Posterior vena cava (tissue), 2 donors: ENCODE data around the gene PARD3. TPM values are rescaled to one million over a fixed set of nuclear protein-coding genes. Genes with fewer than 3 reads are reported as not detected.

Experiments used
- DNase-seq: peaks from one replicate; pipeline ENCODE4 v3.0.0-alpha.2; 2020; ENCODE audit warnings: low spot score
- intact Hi-C, 2 donors: fragments of 100-400 bp; cut with DNase I; formaldehyde crosslinking; loops; one replicate each; pipeline versions ENCODE4 v1.14.1 to v1.14.2; 2022 to 2023
- total RNA-seq, 2 donors: library from RNA; stranded (reverse); fragmentation: NEBNext Ultra II Directional; extraction: Animal tissue kit (Norgen Biotek cat#: 25700); gene quantifications; one replicate each; pipeline ENCODE4 v1.2.1, GENCODE V29; 2021
- donor health status: DM: yes; HTN: yes; CAD: no.
- donor health status: DM: yes; HTN: yes; CAD: no.

The PARD3 gene
- total RNA-seq, 2 donors from 2014 or later = 28.8 to 30.6 TPM

DNA sequence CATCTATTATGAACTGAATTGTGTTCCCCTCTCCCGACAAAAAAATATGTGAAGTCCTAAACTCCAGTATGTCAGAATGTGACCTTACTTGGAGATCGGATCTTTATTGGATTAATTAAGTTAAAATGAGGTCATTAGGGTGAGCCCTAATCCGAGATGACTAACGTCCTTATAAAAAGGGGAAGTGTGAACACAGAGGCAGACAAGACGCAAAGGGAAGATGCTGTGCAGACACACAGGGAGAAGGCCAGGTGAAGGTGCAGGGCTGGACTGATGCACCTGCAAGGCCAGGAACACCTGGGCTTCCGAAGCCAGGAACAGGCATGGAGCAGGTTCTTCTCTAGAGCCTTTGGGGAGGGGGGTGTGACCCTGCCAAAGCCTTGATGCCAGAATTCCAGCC is 187.8 kb downstream of the PARD3 start:
- DNase-seq = no peak
- intact Hi-C loops = no loop called here

DNA sequence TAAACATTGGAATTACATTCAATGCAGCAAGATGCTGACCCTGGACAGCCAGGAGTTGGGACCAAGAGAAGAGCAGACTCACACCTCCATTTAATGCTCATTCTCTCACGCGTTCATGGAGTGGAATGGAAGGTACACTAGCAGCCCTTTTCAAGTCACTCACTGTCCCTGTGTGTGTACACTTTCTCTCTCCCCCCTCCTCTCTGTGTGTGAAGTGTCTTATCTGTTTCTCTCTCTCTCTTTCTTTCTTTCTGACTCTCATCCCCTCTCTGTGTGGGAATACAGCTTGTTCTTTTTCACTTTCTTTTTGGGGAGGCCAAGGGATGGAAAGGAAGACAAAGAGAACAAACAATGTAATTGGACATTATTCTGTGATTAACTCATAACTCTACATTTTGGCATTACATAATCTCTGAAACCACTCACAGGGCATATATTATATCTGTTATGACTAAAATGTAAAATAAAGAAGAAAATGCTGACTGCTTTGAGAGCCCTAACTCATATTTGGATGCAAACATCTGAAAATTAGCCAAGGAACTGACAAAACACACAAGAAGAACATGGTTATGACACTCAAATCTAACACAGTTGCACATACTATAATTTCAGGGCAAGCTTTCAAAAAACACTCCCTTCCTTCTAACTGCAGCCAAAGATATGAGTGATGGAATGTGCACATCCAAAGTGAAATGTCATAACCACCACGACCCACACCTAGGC is 188.8 kb downstream of the PARD3 start:
- intact Hi-C loops = no loop called here

DNA sequence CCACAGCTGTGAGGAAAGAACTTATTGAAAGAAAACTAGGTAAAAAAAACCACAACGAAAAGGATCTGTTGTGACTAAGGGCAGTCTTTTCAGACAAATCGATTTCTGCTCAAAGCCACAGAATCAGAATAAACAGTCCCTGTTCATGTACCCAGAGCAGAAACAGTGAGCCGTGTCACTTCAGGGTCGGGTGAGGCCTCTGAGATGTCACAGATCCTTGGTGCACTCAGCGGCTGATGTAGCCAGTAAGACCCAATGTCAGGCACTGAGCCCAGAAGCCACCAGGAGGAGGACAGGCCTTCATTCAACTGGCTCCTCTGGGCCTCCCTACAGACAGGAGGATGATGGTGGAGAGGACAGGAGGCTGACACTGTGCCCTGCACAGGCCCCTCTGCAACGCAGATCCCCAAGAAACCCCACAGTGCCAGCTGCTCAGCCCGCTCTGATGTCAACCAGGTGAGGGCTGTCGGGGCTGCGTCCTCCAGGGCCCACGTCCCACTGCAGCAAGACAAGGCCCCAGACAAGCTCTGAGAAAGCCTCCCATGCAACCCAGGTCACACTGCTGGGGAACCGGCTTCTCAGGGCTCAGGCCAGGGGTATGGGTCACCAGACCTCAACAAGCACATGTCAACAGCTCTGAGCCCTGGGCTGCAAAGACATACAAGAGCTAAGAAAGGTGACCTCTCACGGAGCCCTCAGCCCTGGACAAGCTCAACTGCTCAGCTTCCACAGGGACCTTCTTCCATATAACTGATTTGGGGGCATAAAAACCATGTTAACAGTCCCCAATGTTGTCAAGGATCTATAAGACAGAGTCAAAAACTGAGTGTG is 190.6 kb downstream of the PARD3 start:
- intact Hi-C loops = no loop called here
- DNase-seq = no peak

More for the DNA sequence above, 188.8 kb downstream of the PARD3 start:
- no peak for DNase-seq

DNA sequence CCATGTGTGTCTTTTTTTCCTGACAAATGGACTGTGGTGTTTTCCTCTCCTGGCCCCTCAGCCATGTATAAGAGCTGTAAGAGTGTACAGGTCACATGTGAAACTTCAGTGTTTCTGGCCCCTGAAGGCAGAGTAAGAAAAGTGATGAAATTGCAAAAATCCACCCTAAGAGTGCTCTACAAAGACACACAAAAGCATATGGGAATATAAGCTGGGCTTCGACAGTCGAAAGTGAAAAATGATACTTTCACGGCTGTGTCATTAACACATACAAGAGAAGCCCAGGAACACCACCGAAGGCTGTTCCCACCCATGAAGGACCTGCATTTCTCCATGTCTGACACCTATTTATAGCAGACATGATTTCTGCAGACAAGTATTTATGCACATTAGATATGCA is 192.2 kb downstream of the PARD3 start:
- DNase-seq = no peak
- intact Hi-C loops = no loop called here

DNA sequence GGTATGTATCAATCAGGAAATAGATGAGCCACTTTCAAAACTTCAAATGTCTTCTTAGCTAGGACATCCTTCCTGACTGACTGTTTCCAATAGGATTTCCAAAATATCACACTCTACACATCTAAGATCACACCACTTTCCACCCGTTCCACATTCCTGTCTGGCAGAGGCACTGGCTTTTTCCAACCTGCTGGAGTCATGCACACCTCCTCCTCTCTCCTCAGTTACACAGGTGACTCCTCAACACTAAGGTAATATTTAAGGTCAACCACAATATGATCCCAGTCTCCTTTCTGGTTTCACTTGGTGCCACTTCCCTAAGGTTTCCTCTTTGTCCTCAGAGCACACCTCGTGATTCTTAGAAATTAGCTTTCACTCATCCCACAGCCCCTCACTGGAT is 196.5 kb downstream of the PARD3 start:
- DNase-seq = no peak
- intact Hi-C loops = no loop called here

DNA sequence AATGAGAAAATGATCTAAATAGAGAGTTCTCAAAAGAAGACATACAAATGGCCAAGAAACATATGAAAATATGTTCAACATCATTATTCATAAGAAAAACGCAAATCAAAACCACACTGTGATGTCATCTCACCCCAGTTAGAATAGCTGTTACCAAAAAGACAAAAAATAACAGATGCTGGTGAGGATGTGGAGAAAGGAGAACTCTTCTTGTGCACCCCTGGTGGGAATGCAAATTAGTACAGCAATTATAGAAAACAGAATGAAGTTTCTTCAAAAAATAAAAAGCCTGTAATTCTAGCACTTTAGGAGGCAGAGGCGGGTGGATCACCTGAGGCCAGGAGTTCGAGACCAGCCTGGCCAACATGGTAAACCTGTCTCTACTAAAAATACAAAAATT is 199.3 kb downstream of the PARD3 start:
- intact Hi-C loops = no loop called here
- no peak for DNase-seq

DNA sequence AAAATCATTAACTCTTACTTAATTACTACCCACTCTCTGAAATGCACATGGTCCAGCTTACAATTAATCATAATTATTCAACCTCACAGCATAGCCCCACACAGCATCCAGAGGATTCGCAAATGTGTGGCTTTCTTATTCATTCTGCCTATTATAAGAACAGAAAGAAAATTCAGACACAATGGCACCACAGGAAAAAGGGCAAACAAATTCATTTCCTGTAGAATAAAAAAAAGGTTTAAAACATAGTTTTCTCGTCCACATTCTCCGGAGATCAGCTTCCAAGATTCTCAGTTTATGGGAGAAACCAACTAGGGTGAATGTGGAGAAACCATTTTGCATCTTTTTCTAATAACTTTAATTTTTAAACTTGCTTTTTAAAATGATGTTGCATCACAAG is 201.6 kb downstream of the PARD3 start:
- intact Hi-C loops = no loop called here
- DNase-seq = no peak

DNA sequence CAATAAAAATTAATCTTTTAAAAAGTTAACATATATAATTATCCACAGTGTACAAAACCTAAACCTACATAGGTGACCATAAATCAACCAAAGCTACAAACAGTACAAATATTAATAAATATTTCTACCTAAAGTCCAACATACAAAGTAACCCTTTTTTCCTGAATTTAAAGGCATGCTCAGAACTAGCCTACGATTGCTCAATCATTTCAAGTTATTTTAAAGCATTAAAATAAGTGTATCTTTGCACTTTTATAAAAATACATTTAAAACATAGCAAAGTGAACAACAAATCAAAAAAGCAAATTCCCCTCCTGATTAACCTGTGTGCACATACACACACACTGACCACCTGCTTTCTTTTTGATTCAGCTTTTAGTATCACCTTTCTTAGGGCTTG is 202.2 kb downstream of the PARD3 start:
- DNase-seq = no peak
- intact Hi-C loops = no loop called here

DNA sequence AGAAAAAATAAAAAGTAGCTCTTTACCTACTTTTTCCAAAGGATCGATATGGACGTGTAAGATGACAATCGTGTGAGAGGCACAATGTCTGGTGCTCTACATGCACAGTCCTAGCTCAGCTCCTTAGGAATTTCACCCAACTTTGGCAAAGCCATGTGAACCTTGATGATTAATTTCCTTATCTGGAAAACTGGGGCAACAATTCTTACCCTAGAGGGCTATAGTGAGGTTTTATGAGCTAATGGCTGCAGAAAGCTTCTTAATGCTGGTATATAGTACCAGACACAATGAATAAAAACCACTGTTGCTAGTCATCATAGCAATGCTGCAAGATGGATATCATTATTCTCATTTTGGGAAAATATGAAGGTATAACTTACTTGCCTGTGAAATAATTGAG is 202.7 kb downstream of the PARD3 start:
- intact Hi-C loops = no loop called here
- DNase-seq = no peak

DNA sequence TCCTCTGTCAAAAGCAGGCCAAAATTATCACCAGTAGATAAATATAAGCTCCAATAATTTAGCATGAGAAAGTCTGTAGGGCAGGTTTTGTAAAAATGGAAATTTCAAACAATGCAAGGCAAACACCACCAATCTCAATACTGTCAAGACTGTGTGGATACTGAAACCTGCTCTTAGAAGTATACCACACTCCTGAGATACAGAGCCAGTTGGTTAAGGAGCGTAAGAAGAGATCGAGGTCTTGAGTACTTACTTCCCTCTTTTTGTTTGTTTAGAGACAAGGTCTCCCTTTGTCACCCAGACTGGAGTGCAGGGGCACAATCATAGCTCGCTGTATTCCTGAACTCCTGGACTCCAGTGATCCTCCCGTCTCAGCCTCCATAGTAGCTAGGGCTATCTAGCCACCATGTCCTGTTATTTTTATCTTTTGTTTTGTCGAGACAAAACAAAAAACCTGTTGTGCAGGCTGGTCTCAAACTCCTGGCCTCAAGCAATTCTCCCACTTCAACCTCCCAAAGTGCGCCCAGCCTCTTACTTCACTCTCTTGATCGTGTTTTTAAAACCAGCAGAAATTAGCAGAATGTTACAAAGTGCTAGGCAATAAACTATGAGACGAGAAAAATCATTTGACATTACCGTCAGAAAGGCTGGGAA is 205.7 kb downstream of the PARD3 start:
- no peak for DNase-seq
- intact Hi-C loops = no loop called here

DNA sequence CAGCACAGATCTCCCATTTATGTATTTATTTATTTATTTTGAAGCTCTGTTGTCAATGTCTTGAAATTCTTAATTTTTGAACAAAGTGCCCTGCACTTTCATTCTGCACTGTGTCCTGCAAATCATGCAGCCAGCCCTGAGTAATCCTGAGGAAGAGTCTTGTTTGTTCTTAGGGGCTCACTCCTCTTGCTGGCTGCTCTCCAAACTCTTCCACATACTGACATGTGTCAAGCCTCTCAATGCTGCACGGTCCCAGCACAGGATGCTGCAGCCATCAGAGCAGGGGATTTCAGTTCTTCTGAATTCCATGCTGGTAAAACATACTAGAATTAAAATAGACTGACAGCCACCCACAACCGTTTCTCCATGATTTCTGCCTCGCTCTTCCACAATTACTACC is 207.2 kb downstream of the PARD3 start:
- intact Hi-C loops = no loop called here
- DNase-seq = no peak

DNA sequence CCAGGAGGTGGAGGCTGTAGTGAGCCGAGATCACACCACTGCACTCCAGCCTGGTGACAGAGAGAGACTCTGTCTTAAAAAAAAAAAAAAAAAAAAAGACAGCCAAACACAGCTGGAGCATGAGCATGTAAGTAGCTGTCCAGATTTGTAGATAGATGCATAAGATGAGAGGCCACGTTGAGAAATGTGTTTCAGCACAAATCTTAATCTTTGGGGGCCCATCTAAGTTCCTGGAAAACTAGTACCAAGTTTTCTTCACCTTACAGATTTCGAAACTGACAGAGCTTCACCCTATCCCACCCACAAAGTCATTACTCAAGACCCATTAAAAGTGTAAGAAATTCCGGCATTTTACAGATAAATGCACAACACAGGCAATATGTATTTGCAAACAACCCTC is 208.2 kb downstream of the PARD3 start:
- no peak for DNase-seq
- intact Hi-C loops = no loop called here

DNA sequence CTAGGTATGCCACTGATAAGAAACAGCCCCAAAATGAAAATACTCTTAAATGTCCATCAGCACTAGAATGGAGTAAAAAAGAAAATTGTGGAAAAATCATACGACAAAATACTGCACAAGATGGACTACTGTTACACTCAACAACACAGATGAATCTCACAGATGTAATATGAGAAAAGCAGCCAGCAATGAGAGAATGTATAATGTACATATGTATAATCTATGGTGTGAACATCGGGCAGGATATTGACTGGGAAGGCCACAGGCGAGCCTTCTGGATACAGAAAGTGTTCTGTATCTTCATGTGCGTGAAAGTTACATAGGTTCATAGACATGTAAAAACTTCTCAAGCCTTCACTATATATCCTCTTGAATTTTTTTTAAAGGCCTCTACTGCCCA is 212.6 kb downstream of the PARD3 start:
- intact Hi-C loops = no loop called here
- no peak for DNase-seq

DNA sequence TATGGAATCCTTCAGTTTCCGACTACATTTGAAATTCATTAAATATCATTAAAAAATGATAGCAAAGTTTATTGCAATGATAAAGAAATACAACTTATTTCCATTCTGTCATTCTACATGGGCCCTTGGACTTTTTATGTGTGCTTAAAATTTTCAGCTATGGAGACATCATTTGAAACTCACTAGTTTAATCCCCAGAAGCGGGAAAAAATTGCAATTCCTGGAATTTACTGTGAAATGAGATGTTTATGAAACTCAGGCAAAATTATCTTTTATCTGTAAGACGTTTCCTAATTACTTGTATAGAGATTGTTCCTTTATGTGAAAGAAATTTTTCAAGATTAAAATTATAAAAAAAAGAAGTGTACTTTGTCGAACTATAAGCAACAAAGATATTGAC is 213.4 kb downstream of the PARD3 start:
- intact Hi-C loops = no loop called here
- no peak for DNase-seq

DNA sequence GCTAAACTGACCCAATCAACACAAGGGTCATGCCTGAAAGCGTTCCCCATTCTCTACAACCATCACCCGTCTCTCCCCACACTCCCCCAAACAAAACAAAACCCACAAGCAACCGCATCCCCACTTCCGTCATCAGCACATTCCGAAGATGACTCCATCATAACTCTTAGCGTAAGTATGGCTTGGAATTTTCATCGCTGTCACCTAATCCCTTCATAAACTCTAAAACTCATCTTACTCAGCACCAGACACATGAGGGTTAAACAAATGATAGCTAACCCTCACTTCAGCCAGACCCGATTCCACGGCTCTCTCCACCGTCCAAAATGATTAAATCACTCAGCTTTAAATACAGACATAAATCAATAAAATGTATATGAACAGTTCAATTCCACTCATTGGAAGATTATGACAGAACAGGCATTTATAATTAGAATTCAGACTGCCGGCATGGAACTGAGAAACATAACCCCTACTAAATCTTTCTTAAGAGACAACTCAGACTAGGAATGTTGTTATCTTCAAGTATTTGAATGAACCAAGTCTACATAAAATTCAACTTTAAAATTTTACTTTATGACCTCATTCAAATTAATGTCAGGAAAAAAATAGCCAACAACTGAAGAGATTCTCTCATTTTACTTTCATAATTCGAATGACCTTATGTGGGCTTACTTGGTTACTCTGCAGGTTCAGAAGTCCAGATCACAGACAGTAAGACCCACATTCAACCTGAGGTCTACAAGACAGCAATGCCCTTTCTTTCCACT is 215.9 kb downstream of the PARD3 start:
- intact Hi-C loops = no loop called here
- no peak for DNase-seq

DNA sequence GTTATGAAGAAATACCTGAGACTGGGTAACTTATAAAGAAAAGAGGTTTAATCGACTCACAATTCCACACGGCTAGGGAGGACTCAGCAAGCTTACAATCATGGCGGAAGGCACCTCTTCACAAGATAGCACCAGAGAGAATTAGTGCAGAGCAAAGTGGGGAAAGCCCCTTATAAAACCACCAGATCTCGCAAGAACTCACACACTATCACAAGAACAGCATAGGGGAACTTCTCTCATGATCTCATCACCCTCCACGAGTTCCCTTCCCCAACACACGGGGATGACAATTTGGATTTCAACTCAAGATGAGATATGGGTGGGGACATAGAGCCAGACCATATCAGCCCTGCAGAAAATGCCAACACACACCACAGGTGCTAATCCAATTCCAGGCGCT is 218.7 kb downstream of the PARD3 start:
- DNase-seq = no peak
- intact Hi-C loops = no loop called here

DNA sequence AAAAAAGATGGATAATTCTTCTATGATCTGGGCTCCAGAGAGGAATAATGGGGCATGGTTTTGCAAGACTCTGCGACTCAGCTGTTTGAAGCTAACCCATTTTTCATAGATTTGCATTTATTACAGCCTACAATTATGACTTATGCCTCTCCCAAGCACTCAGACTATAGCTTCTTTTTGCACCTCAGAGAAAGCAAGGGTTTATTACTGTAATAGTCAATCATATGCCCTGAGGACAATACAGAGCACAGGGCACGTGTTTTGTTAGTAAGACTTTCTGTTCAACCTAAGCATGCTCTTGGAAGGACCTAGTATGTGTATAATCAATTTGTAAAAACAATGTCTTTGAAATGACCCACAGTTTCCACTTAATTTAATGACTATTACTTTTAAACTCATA is 221.2 kb downstream of the PARD3 start:
- intact Hi-C loops = no loop called here

DNA sequence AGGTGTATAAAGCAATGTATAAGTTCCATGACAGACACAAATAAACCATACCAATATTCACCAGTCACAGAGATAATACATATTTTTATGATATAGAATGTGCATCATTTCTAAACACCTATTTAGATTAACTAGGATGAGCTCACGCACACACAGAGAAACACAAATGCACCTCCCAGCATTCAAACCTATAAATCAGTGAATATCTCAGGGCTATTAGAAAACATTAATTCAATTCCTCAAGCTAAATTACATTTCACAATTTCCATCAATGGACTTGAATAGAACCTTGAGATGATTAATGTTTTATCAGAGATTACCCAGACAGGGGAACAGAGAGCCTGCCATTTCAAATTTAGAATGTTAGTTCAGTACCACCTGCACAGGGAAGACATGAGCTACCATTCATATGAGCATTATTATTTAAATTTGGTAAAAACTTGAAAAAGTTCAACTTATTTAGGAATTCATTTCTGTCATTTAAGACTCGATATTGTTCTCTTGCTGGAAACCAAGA is 221.7 kb downstream of the PARD3 start:
- intact Hi-C loops = no loop called here
- no peak for DNase-seq

More for the DNA sequence above, 221.2 kb downstream of the PARD3 start:
- no peak for DNase-seq

DNA sequence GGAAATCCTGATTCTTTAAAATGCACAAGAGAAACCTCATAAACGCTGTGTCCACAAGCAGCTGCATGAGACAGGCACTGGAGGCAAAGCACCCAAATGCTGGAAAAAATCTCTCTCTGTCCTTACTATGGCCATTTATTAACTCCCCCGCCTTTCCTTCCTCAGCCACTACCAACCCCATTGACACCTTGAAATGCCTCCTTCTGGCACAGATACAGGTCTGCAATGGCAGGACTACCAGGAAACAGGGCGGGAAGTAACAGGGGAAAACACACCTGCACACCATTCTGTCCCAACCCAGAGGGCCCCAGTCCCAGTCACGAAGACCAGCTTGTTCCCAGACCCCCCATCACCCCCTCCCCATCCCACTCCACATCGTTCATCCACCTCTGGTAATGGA is 224.3 kb downstream of the PARD3 start:
- DNase-seq = no peak
- intact Hi-C loops = no loop called here

DNA sequence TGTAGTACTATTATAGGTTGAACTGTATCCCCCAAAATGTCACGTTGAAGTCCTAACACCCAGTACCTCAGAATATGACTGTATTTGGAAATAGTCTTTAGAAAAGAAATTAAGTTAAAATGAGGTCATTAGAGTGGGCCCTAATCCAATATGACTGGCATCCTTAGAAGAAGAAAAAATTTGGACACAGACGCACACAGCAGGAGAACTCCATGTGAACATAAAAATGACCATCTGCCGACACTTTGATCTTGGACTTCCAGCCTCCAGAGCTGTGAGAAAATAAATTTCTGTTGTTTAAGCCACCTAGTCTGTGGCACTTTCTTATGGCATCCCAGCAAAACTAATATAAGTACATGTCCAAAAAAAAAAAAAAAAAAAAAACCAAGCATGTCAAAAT is 225.8 kb downstream of the PARD3 start:
- intact Hi-C loops = no loop called here
- DNase-seq = no peak
